Right lung (tissue), 5 donors: ENCODE results near the gene DSCAML1. TPM values are rescaled to one million over a fixed set of nuclear protein-coding genes. Genes with fewer than 3 reads are reported as not detected.
"Not testable (repeated sequence)": the region's sequence is repeated elsewhere in the genome, so short reads cannot be mapped to it uniquely, and the experiment has no call there.

Experiments
- DNase-seq, 2 donors: peaks; one replicate each; pipeline ENCODE4 v3.0.0-alpha.2; 2013
- polyA plus RNA-seq, 5 donors: library from polyadenylated mRNA; unstranded; fragments of 120-200 nt; gene quantifications; one replicate each; pipeline versions ENCODE4 v1.2.1 to v1.2.3, GENCODE V29; 2013; ENCODE audit warnings: inconsistent platforms in 1 of 5, low replicate concordance in 1 of 5; ENCODE audit not compliant: insufficient read length in 5 of 5, insufficient read depth in 1 of 5

The DSCAML1 gene
- polyA plus RNA-seq, 5 donors: 0.85 to 2.1 (median 1.1) TPM

DNA sequence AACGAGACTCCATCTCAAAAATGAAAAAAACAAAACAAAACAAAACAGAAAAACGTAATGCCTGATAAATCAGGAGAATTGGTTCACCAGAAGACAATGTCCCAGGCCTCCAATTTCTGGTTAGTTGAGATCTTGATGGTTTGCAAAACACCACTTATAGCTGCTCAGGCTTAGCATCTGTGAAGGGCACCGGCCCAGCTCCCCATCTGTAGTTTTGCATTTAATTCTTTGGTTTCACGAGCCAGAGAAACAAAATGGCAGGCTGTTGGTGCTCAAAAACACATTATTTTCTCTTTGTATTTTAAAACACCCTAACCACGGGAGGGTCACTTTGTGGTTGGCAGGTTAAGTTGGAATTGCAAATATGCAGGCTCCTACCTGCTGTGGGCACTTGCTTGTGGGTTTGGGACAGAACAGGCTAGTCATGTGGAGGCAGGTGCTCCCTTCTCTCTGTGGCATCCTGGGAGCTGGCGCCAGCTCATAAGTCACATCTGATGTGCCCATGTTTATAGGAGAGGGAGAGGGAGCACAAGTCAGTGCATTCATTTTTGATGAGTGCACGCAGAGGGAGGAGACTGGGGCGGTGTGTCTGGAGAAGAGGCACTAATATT lies 323.4 kb downstream of the DSCAML1 start:
- no peak for DNase-seq

DNA sequence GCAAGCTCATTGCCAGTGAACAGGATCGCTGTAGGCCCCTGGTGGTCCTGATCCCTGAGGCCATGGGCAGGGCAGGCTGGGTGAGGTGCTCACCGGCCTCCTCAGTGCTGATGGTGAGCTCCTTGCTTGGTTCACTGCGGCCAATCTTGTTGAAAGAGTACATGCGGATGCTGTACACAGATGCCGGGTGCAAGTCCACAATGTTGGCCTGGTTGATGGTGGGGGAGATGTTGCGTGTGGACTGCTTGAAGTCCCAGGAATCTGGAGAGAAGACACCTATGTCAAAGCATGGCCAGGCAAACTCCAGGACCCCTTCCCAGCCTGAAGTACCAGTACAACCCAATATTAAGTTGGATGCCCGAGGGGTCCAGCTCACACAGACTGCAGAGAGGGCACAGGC lies 325.2 kb downstream of the DSCAML1 start:
- DNase-seq: no peak

DNA sequence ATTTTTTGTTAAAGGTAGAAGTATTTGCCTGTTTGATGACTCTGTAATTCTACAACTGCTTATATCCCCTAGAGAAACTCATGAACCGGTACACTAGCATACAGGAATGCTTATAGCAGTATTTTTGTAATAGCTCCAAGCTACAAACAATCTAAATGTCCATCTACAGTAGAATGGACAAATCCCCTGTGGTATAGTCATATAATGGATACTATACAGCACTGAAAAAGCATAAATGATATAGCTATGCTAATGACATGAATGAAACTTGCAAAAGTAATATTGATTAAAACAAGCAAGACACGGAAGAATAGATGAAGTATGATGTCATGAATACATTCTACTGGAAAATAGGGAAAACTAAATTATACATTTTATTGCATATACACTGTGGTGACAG lies 326.4 kb downstream of the DSCAML1 start:
- DNase-seq: no peak

DNA sequence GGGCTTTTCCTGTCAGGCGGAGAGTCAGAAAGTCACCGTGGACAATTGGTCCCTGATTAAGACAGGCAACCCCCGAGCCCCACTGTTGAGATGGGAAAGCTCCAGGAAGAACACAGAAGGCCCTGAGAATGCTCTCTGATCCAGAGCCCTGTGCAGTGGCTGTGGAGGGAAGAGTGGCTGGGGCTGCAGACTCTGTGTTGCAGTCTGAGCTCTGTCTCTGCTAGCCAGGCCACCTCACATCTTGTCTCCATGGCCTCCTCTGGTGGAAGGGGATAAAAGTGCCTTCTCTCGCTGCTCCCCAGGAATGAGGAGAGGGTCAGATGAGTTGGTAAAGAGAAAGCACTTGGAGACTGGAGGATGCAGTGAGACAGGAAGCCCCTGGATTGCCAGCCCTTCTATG lies 328.1 kb downstream of the DSCAML1 start:
- no peak for DNase-seq

DNA sequence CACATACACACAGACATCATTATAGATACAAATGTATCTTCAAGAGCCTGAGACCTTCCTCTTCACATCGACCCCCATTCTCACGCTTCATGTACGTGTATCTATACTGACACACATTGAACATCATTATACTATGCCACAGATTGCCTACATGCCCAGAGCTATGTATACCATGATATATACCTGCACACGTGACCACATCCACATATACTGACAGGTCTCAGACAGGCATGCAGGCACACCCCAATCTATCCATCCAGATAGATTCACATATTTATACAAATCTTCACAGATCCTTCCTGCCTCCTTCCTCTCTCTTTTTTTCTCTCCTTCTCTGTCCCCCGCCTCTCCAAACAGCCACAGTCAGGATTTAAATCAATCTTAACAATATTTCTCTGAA lies 329.2 kb downstream of the DSCAML1 start:
- DNase-seq: no peak

DNA sequence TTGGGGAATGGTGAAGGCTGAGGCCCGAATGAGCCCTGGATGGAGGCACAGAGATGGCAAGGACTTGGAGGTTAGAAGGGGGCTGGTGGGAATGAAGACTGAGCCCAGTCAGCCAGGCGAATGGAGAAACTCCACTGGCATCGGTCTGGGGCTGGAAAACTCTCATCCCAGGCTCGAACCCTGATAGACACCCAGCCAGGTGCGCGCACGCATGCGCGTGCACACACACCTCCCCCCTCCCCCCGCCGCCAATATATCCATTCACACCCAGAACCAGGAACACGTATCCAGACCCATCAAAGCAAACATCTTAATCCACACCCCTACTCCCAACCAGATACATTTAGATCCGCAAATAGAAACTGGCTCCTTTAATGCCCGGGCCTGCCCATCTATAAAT lies 330.1 kb downstream of the DSCAML1 start:
- DNase-seq: no peak

DNA sequence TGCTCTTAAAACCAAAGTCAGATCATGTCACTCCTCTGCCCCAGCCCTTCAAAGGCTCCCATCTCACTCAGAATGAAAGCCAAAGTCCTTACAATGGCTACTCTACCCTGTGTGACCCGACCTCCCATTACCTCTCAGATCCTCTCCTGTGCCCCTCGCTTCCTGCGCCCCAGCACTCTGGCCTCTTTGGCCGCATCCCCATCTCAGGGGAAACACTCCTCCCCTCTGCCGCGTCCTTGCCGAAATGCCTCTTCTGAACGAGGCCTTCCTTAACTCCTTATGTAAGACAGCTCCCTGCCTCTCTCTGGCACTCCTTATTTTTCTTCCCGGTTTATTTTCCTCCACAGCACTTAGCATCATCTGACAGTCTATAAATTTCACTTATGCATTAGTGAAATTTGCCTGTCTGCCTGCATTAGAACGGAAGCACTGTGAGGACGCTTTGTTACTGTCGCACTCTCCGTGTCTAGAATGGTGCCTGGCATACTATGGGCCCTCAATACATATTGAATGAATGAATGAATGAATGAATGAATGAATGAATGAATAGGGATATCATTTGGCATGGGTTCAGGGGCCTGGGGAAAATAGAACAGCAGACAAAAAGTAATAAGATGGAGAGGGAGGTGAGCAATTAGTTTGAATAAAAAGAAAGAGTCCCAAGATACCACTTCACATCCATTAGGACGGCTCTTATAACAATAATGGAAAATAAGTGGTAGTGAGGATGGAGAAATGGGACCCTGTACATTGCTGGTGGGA lies 331.6 kb downstream of the DSCAML1 start:
- DNase-seq: no peak

DNA sequence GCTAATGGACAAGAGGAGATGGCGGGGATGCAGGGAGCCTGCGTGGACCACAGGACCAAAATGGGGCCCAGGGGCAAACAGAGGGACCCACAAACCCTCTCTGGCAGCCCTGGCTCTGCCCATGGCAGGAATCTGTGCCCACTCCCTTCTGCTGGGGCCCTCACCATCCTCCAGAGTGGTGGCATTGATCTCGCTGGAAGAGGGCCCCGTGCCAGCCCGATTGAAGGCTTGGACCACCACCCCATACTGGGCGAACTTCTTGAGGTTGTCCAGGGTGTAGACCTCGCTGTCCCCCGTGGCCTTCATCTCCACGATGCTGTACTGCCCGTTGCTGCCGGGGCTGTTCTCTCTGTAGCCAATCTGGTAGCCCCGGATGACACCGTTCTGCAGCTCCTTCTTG lies 332.2 kb downstream of the DSCAML1 start:
- DNase-seq: no peak

DNA sequence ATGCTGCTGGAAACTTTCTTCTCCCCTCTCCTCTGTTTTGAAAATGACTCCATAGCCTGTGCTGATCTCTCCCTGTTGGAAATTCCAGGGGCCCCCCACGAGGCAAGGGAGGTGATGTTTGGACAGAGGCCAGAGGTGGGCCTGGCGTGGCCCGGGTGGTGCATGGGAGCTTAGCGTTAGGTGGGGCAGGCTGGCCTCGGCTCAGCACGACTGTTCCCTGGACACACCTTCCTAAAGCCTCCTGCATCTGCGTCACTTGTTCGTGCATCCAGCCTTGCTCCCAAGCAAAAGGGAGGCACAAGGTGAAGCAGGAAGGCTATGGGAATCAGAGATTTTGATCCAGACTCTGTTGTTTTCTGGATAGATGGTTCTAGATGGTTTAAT lies 334.2 kb downstream of the DSCAML1 start:
- DNase-seq: no peak

DNA sequence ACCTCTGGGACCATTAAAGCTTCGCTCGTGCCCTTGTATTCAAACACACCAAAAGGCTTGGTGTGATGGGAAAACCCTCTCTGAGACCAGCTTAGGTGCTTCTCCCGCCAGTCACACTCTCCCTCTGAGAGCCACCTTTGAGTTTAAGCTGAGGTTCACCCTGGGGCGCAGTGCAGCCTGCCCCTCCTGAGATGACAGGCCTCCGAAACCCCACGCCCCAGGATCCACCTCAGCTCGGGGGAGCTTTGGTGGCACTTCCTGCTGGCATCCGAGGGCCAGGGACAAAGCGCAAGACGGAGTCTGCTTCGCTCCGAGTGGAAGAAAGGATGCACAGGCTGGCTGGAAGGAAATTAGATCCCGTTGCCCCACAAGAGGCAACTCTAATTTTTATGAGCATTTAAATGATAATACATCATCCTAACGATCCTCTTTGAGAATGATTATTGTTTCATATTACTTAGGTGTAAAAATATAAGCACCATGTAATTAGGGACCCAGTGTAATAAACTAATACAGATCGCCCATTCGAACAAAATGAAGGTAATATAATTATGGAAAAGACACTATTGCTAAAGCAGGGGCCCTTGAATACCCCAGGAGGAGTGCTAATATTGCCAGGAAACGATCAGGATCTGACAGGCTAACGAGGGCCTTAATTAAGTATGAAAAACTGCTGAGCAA lies 334.7 kb downstream of the DSCAML1 start:
- DNase-seq: no peak

DNA sequence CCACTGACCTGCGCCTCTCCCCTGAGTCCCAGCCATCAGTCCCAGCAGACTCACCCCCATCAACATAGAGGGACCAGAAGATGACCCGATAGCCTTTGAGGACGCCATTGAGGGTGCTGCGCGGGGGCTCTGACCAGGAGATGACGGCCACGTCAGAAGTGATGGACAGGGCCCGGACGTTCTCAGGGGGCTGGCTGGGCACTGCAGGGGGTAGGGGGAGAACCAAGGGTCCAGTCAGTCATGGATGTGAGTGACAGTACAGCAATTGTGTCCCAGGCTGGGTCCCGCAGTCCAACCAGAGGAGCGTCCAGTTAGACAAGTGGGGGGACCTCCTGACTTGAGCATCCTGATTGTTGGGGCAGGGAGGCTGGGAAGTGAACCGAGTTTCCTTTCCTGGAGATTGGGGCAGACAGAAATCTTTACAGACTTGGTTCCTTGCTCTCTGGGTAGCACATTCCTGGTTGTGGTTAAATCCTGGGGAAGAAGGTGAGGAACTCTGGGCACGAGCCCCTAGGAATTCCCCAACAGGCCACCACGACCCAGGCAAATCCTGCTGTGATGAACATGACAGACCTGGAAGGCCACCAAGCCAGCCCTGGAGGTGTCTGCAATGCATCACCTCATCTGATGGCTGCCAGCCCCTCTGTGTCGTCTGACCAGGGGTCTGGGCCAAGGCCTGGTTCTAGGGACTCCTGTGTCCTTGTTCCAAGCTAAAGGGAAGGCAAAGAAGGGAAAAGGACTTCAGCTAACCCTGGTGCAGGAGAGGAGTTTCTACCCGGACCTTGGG lies 335.4 kb downstream of the DSCAML1 start:
- no peak for DNase-seq

DNA sequence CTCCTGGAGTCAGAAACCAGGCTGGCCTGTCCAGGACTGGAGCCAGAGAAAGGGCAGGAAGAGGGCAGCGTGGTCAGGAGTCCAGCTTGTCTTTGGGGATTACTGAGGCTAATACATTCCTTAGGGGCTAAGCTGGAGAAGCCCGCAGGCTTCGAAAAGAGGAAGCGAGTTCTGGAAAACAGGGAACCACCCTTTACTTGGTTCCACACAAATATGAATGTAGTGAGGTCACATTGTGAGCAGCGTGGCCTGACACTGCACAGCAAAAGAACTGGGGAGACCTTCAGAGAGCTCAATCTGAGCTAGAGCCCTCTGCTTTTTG lies 337.1 kb downstream of the DSCAML1 start:
- no peak for DNase-seq

DNA sequence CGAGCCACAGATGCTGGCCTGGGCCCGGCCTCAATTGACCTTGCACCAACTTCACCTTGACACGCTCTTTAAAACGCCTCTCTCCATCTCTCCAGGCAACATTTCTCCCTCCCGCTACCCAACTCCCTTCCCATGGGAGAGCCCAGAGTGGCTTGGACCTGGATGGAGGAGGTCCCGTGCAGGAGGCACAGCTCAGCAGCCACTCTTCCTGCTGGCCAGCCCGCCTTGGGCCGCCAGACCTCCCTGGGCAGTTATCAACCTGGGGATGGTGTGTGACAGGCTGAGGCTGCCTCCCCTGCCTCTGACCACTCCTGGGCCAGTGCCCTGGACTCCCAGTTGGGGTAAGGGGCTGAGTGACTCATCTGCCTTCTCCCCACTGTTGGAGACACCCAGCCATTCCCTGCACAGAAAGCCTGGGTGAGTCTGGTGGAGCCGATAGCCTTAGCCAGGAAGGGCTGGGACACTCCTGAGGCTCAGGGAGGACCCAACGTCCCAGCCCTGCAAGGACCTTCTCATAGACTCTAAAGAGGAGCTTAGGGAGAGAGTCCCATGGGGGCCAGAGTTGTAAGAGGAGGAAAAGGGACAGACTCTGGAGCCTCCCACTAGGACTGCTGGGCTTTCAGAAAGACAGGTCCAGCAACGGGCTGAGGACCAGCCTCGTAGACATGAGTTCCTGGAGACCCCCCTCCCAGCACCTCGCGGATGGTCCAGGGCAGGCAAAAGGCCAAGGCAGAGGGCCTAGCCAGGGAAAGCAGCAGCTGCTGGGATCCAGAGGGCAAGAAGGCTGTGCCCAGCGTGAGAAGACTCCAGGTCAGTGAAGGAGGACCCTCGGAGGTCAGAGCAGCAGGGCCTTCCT lies 337.7 kb downstream of the DSCAML1 start:
- no peak for DNase-seq

DNA sequence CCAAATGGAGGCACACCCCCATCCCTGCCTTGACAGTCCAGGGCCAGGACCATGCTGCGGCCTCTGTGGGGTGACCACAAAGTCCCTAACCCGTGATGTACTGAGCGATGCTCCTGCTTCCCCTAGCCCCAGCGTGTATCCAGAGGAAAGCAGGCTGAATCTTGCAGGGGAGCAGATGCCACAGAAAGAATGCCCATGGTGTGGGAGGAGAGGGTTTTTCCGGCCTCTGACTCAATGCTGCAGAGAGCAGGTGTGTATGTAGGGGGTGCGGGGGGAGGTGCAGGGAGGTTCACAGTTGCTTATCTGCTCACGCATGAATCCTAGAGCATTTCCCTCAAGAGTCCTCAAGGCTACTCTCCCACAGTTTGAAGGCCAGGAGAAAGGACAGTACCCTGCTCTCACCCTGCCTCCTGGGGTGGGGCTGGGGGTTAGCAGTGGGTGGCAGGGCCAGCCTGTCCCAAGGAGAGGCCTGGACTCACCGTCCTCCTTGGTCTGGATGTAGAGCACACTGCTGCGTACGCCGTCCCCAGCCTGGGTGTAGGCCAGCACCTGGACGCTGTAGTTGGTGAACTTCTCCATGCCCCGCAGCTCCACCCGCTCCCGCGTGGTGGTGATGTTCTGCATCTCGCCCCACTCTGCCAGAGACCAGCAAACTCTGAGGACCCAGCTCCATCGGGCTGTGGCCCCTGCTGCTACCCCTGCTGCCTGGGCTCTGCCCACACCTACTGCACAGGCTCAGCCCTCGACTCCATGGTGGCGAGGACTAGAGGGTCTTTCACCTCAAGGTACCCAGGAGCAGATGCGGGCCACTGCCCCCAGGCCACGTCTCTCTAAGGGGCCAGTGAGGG lies 338.5 kb downstream of the DSCAML1 start:
- no peak for DNase-seq

DNA sequence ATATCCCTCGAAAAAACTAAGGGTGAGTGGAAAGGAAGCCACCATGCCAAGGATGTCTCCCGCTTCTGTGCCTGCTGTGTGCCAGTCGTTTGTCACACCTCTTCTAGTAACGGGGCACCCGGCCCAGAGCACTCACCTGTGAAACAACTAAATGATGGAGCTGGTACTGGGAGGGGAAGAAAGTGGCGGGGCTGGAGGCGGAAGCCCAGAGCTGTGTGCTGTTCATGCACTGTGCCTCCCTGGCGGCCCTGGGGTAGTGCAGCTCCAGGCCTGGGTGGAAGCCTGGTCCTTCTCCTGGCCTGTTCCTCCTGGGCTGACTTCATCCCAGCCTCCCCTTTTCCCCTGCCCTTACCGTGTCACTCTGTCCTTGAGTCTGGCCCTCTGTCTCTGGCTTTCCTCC lies 339.2 kb downstream of the DSCAML1 start:
- DNase-seq: no peak

DNA sequence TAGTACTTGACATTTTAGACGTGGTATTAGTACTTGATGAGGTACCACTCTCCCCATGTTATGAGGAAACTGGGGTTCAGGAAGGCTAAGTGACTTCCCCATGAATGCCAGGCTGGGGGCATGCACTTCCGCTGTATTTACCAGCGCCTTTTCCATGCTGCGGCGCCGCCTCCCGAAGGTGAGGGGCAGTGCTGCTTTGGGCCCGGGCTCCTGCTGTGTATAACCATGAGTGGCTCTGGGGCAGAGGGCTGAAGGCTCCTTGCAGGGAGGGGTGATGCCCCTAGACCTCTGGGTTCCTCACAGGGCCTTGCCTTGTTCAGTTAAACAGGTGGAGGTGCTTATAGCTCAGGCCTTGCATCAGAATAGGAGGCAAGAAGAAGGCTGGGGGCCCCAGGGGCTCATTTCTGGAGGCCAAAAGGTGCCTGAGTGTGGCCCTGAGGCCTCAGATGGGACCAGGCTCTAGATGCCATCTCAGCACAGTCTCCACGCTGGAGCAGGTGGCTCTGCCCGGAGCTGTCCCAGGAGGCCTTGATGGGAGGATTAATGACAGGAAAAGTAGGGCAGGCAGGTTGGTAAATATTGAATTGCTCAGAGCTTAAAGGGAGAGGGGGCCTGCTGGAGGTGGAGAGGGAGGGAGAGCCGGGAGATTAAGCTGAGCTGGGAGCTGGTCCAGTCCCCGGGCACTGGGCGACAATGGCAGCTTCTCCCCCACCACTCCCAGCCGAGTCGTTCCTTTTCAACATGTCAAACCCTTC lies 339.8 kb downstream of the DSCAML1 start:
- no peak for DNase-seq

DNA sequence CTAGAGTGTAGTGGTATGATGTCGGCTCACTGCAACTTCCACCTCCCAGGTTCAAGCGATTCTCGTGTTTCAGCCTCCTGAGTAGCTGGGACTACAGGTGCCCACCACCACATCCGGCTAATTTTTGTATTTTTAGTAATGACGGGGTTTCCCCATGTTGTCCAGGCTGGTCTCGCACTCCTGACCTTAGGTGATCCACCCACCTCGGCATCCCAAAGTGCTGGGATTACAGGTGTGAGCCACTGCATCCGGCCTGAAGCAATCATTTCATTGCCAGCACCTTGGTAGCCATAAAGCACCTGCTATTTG lies 340.3 kb downstream of the DSCAML1 start:
- not testable (repeated sequence) for DNase-seq

DNA sequence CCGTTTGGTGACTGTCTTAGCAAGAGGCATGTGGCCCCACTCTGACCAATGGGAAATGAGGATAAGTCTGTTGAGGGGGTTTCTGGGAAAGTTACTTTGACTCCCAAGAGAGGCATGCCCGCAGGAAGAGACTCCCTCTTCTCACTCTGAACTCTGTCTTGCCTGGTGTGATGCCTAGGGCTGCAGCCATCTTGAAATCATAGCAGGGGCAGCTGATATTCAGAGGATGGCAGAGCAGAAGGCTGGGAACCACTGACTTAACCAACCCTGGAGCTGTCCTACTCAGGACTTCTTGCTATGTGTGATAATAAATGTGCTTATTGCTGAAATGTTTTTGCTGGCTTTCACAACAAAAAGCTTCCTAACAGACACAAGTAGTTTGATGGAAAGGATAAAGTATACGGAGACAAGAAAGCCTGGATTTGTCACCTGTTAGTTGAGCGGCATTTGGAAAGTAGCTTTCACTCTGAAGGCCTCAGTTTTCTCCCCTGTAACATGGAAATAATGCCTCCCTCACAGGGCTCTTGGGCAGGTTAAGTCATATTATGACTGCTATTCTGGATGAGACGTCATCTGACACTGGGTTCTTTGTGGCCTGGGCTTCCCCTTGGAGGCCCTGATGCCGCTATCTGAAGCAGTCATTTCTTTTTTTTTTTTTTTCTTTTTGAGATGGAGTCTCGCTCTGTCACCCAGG lies 340.8 kb downstream of the DSCAML1 start:
- no peak for DNase-seq

DNA sequence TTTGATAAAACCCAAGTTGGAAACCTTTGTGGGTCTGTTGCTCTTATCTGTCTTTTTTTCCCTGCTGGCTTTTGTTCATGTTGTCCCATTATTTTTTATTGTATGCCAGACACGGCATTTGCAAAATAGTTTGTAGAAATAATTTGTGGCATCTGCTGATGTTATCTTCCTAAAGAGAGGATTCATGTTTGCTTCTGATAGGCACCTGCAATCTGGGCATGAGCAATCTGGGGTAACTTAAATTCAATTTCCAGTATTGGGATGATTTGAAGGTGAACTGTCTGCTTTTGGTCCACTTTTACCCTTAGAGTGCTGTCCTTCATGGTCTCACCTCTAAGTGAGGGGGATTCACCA lies 342.5 kb downstream of the DSCAML1 start:
- no peak for DNase-seq
